HepG2 (cell line): Measurements from ENCODE around the gene WBP1. TPM values are rescaled to one million over a fixed set of nuclear protein-coding genes. Genes with fewer than 3 reads are reported as not detected.

ENCODE experiments used
- ATM ChIP-seq: fragments of 450-650 bp; IDR thresholded peaks from 2 replicates; pipeline ENCODE4 v1.7.1; 2017; ENCODE audit warnings: mild to moderate bottlenecking, borderline replicate concordance
- FOXP4 ChIP-seq: sonication (generic); formaldehyde crosslinking; IDR thresholded peaks from 2 replicates; pipeline ENCODE4 v1.4.0; 2020; ENCODE audit warnings: missing genetic modification reagents
- NFAT5 ChIP-seq: sonication (generic); formaldehyde crosslinking; IDR thresholded peaks from 2 replicates; pipeline ENCODE4 v1.4.0; 2020; ENCODE audit warnings: missing genetic modification reagents
- NR2F6 ChIP-seq, 2 experiments: IDR thresholded peaks; 2 replicates each; pipeline ENCODE4 v1.6.1; 2016; ENCODE audit warnings: antibody characterized with exemption in 1 of 2, mild to moderate bottlenecking in 1 of 2
- RNF219 ChIP-seq: sonication (generic); formaldehyde crosslinking; IDR thresholded peaks from 2 replicates; pipeline ENCODE4 v1.5.0; 2020; ENCODE audit warnings: mild to moderate bottlenecking, missing genetic modification reagents
- SMAD1 ChIP-seq: sonication (generic); formaldehyde crosslinking; IDR thresholded peaks from 2 replicates; pipeline ENCODE4 v1.4.0; 2020; ENCODE audit warnings: missing genetic modification reagents, low read depth, mild to moderate bottlenecking, borderline replicate concordance
- UBTF ChIP-seq: sonication (generic); formaldehyde crosslinking; IDR thresholded peaks from 2 replicates; pipeline ENCODE4 v1.4.0; 2020; ENCODE audit warnings: mild to moderate bottlenecking, missing genetic modification reagents
- YEATS4 ChIP-seq: sonication (generic); formaldehyde crosslinking; IDR thresholded peaks from 2 replicates; pipeline ENCODE4 v1.4.0; 2020; ENCODE audit warnings: missing genetic modification reagents, borderline replicate concordance
- ZFP36L1 ChIP-seq: sonication (generic); formaldehyde crosslinking; IDR thresholded peaks from 2 replicates; pipeline ENCODE4 v1.8.0; 2022; ENCODE audit warnings: mild to moderate bottlenecking, missing genetic modification reagents, moderate library complexity
- ZNF264 ChIP-seq: sonication (generic); formaldehyde crosslinking; IDR thresholded peaks from 2 replicates; pipeline ENCODE4 v1.4.0; 2020; ENCODE audit warnings: missing genetic modification reagents
- ZNF512 ChIP-seq: sonication (generic); formaldehyde crosslinking; IDR thresholded peaks from 2 replicates; pipeline ENCODE4 v1.4.0; 2020; ENCODE audit warnings: mild to moderate bottlenecking, missing genetic modification reagents
- ZNF619 ChIP-seq: sonication (generic); formaldehyde crosslinking; IDR thresholded peaks from 2 replicates; pipeline ENCODE4 v1.4.0; 2020; ENCODE audit warnings: mild to moderate bottlenecking, missing genetic modification reagents
- polyA plus RNA-seq, 8 experiments: library from polyadenylated mRNA; depleted of rRNA in 3 of 8; stranded (reverse) in 7 of 8; unstranded in 1 of 8; fragments of >200 nt; fragmentation: Illumina TruSeq in 4 of 8; extraction: Trizol in 4 of 8; gene quantifications; 2 replicates each; pipeline versions ENCODE4 v1.2.1 to v1.2.3, GENCODE V29; 2011 to 2016; ENCODE audit warnings: low read depth in 4 of 8, missing spikeins in 1 of 8, mixed read lengths in 1 of 8; ENCODE audit not compliant: insufficient read depth in 1 of 8
- total RNA-seq, 5 experiments: library from RNA; depleted of rRNA; stranded (reverse); fragments of >200 nt; fragmentation: Illumina TruSeq; extraction: Trizol; gene quantifications; 2 replicates each; pipeline ENCODE4 v1.2.3, GENCODE V29; 2016; ENCODE audit warnings: low read depth in 1 of 5

WBP1 gene
- total and polyA plus RNA-seq, 2 of the 13 experiments (the other 11 are each of a cell fraction or from before 2014, with no cell fraction given) = 38.8 to 85.7 TPM

- TF ChIP-seq UBTF (CRISPR knock-in tag) = 0 out of 2 replicates have a peak, but pooled peaks have one; percentile 40
- TF ChIP-seq NR2F6 (IDR thresholded peaks at IDR 0.05) = no peak
- peak; percentile 7; the same call in 1 of the 2 replicates for TF ChIP-seq NR2F6 (CRISPR knock-in tag; IDR thresholded peaks at IDR 0.05)
- TF ChIP-seq SMAD1 (CRISPR knock-in tag) = 0 out of 2 replicates have a peak, but pooled peaks have one; percentile 64
- 0 out of 2 replicates have a peak, but pooled peaks have one; percentile 44 for TF ChIP-seq ZNF512 (CRISPR knock-in tag)
- TF ChIP-seq ZNF264 (CRISPR knock-in tag) = 0 out of 2 replicates have a peak, but pooled peaks have one; percentile 11
- TF ChIP-seq ATM = no peak
- no peak for TF ChIP-seq NFAT5 (CRISPR knock-in tag)
- TF ChIP-seq ZNF619 (CRISPR knock-in tag) = peak; percentile 22; the same call in 1 of the 2 replicates
- 0 out of 2 replicates have a peak, but pooled peaks have one; percentile 3 for TF ChIP-seq YEATS4 (CRISPR knock-in tag)
- peak; percentile 54; the same call in 1 of the 2 replicates for TF ChIP-seq FOXP4
- TF ChIP-seq RNF219 (CRISPR knock-in tag) = 0 out of 2 replicates have a peak, but pooled peaks have one; percentile 43
- no peak for TF ChIP-seq ZFP36L1 (CRISPR knock-in tag)
Observed at GRCh38 chr2:74444498-74445318, 13.5 kb upstream of the WBP1 start (continued).
